HepG2 (cell line): ENCODE results near the gene SLC38A4. TPM values are rescaled to one million over a fixed set of nuclear protein-coding genes. Genes with fewer than 3 reads are reported as not detected.
A peak's percentile ranks its signal among the peaks of the same experiment; 100 is the strongest.

Experiments
- CEBPG ChIP-seq: IDR thresholded peaks from 2 replicates; pipeline ENCODE4 v1.6.1; 2016
- ETV5 ChIP-seq: IDR thresholded peaks from 2 replicates; pipeline ENCODE4 v1.6.1; 2018; ENCODE audit warnings: missing biosample characterization, missing genetic modification reagents, inconsistent platforms, borderline replicate concordance
- HNRNPK ChIP-seq: fragments of 200-400 bp; formaldehyde crosslinking; IDR thresholded peaks from 2 replicates; pipeline ENCODE4 v1.6.1; 2018; ENCODE audit warnings: low read length, low read depth, moderate library complexity, mild to moderate bottlenecking; ENCODE audit not compliant: poor library complexity, severe bottlenecking
- ISX ChIP-seq: sonication (generic); formaldehyde crosslinking; conservative IDR thresholded peaks from 2 replicates; pipeline ENCODE4 v1.5.0; 2020; ENCODE audit warnings: missing genetic modification reagents
- KDM5A ChIP-seq: fragments of 200-600 bp; sonication (generic); IDR thresholded peaks from 2 replicates; pipeline ENCODE4 v1.7.0; 2018; ENCODE audit warnings: antibody characterized with exemption, mild to moderate bottlenecking, low read length, borderline replicate concordance
- MEIS1 ChIP-seq: sonication (generic); formaldehyde crosslinking; IDR thresholded peaks from 2 replicates; pipeline ENCODE4 v1.9.0; 2021; ENCODE audit warnings: mild to moderate bottlenecking, missing genetic modification reagents, moderate library complexity, borderline replicate concordance
- PATZ1 ChIP-seq: sonication (generic); formaldehyde crosslinking; IDR thresholded peaks from 2 replicates; pipeline ENCODE4 v1.4.0; 2020; ENCODE audit warnings: missing genetic modification reagents
- PCBP2 ChIP-seq: fragments of 200-400 bp; formaldehyde crosslinking; optimal IDR thresholded peaks from 2 replicates; pipeline ENCODE3; 2018; ENCODE audit warnings: low read length, low read depth; ENCODE audit not compliant: poor library complexity, severe bottlenecking
- PLSCR1 ChIP-seq: sonication (generic); formaldehyde crosslinking; IDR thresholded peaks from 2 replicates; pipeline ENCODE4 v1.5.0; 2020; ENCODE audit warnings: missing genetic modification reagents, mild to moderate bottlenecking, borderline replicate concordance
- SAFB2 ChIP-seq: sonication (generic); formaldehyde crosslinking; IDR thresholded peaks from 2 replicates; pipeline ENCODE4 v1.5.1; 2020; ENCODE audit warnings: missing genetic modification reagents, low read depth, mild to moderate bottlenecking, borderline replicate concordance
- STAT5B ChIP-seq: sonication (generic); formaldehyde crosslinking; IDR thresholded peaks from 2 replicates; pipeline ENCODE4 v1.4.0; 2020; ENCODE audit warnings: missing genetic modification reagents
- TBL1XR1 ChIP-seq: fragments of 150-350 bp; IDR thresholded peaks from 2 replicates; pipeline ENCODE4 v1.6.1; 2014; ENCODE audit warnings: borderline replicate concordance, low read length; ENCODE audit not compliant: partially characterized antibody
- ZNF3 ChIP-seq: IDR thresholded peaks from 2 replicates; pipeline ENCODE4 v1.7.0; 2017; ENCODE audit warnings: inconsistent platforms
- ZNF34 ChIP-seq: sonication (generic); formaldehyde crosslinking; IDR thresholded peaks from 2 replicates; pipeline ENCODE4 v1.4.0; 2020; ENCODE audit warnings: mild to moderate bottlenecking, missing genetic modification reagents, borderline replicate concordance
- ZNF597 ChIP-seq: sonication (generic); formaldehyde crosslinking; IDR thresholded peaks from 2 replicates; pipeline ENCODE4 v1.5.0; 2020; ENCODE audit warnings: missing genetic modification reagents
- ZNF614 ChIP-seq: IDR thresholded peaks from 2 replicates; pipeline ENCODE4 v1.6.1; 2018; ENCODE audit warnings: missing biosample characterization, missing genetic modification reagents, inconsistent platforms, borderline replicate concordance
- ZNF891 ChIP-seq: sonication (generic); formaldehyde crosslinking; IDR thresholded peaks from 2 replicates; pipeline ENCODE4 v1.5.0; 2020; ENCODE audit warnings: mild to moderate bottlenecking, missing genetic modification reagents
- polyA plus RNA-seq, 8 experiments: library from polyadenylated mRNA; depleted of rRNA in 3 of 8; stranded (reverse) in 7 of 8; unstranded in 1 of 8; fragments of >200 nt; fragmentation: Illumina TruSeq in 4 of 8; extraction: Trizol in 4 of 8; gene quantifications; 2 replicates each; pipeline versions ENCODE4 v1.2.1 to v1.2.3, GENCODE V29; 2011 to 2016; ENCODE audit warnings: low read depth in 4 of 8, missing spikeins in 1 of 8, mixed read lengths in 1 of 8; ENCODE audit not compliant: insufficient read depth in 1 of 8
- total RNA-seq, 5 experiments: library from RNA; depleted of rRNA; stranded (reverse); fragments of >200 nt; fragmentation: Illumina TruSeq; extraction: Trizol; gene quantifications; 2 replicates each; pipeline ENCODE4 v1.2.3, GENCODE V29; 2016; ENCODE audit warnings: low read depth in 1 of 5
- TF ChIP-seq, protein P1 (sequence below): sonication (generic); formaldehyde crosslinking; IDR thresholded peaks from 2 replicates; pipeline ENCODE4 v1.4.0; 2020; ENCODE audit warnings: low read depth, mild to moderate bottlenecking, missing genetic modification reagents
- TF ChIP-seq, protein P2 (sequence below): sonication (generic); formaldehyde crosslinking; IDR thresholded peaks from 2 replicates; pipeline ENCODE4 v1.4.0; 2020; ENCODE audit warnings: missing genetic modification reagents, borderline replicate concordance

Gene SLC38A4
- total and polyA plus RNA-seq, 2 of the 13 experiments (the other 11 are each of a cell fraction or from before 2014, with no cell fraction given): 3.5 to 5.2 TPM

DNA sequence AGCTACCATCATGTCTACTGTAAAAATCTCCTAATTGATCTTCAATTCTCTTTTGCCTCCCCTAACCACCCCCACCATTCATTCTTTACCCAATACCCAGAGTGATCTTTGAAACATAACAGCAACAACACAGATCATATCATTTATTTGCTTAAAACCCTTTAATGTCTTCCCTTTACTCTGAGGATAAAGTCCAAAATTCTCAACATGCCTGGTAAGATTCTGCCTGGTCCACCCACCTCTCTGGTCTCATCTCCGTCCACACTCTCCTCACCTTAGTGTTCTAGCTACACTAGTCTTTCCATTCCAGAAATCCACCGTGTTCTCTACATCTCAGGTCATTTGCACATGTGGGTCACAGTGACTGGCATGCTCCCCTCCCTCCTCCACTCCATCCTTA, 27.7 kb downstream of the SLC38A4 start (continued):
- TF ChIP-seq, protein P1, sequence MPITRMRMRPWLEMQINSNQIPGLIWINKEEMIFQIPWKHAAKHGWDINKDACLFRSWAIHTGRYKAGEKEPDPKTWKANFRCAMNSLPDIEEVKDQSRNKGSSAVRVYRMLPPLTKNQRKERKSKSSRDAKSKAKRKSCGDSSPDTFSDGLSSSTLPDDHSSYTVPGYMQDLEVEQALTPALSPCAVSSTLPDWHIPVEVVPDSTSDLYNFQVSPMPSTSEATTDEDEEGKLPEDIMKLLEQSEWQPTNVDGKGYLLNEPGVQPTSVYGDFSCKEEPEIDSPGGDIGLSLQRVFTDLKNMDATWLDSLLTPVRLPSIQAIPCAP (CRISPR knock-in tag): no peak
- TF ChIP-seq TBL1XR1: no peak
- peak; percentile 57; the same call in 1 of the 2 replicates for TF ChIP-seq PATZ1 (CRISPR knock-in tag)
- no peak for TF ChIP-seq ZNF891 (CRISPR knock-in tag)
- no peak for TF ChIP-seq ETV5 (CRISPR knock-in tag)
- TF ChIP-seq ZNF3 (CRISPR knock-in tag): no peak
- TF ChIP-seq CEBPG: peak; percentile 58
- TF ChIP-seq PLSCR1 (CRISPR knock-in tag): no peak
- no peak for TF ChIP-seq HNRNPK
- no peak for TF ChIP-seq STAT5B
- TF ChIP-seq, protein P2, sequence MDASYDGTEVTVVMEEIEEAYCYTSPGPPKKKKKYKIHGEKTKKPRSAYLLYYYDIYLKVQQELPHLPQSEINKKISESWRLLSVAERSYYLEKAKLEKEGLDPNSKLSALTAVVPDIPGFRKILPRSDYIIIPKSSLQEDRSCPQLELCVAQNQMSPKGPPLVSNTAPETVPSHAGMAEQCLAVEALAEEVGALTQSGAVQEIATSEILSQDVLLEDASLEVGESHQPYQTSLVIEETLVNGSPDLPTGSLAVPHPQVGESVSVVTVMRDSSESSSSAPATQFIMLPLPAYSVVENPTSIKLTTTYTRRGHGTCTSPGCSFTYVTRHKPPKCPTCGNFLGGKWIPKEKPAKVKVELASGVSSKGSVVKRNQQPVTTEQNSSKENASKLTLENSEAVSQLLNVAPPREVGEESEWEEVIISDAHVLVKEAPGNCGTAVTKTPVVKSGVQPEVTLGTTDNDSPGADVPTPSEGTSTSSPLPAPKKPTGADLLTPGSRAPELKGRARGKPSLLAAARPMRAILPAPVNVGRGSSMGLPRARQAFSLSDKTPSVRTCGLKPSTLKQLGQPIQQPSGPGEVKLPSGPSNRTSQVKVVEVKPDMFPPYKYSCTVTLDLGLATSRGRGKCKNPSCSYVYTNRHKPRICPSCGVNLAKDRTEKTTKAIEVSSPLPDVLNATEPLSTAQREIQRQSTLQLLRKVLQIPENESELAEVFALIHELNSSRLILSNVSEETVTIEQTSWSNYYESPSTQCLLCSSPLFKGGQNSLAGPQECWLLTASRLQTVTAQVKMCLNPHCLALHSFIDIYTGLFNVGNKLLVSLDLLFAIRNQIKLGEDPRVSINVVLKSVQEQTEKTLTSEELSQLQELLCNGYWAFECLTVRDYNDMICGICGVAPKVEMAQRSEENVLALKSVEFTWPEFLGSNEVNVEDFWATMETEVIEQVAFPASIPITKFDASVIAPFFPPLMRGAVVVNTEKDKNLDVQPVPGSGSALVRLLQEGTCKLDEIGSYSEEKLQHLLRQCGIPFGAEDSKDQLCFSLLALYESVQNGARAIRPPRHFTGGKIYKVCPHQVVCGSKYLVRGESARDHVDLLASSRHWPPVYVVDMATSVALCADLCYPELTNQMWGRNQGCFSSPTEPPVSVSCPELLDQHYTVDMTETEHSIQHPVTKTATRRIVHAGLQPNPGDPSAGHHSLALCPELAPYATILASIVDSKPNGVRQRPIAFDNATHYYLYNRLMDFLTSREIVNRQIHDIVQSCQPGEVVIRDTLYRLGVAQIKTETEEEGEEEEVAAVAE (CRISPR knock-in tag): no peak
- no peak for TF ChIP-seq MEIS1
- no peak for TF ChIP-seq ZNF34 (CRISPR knock-in tag)
- no peak for TF ChIP-seq SAFB2 (CRISPR knock-in tag)
- no peak for TF ChIP-seq ZNF597
- no peak for TF ChIP-seq ISX
- TF ChIP-seq PCBP2: no peak
- no peak for TF ChIP-seq ZNF614
- TF ChIP-seq KDM5A: no peak
